ENCODE data around the gene BCCIP. TPM values are rescaled to one million over a fixed set of nuclear protein-coding genes. Genes with fewer than 3 reads are reported as not detected.

BCCIP gene
- total and polyA plus RNA-seq, 8 donors, result 18.6 to 40.8 (median 28.3) TPM

DNA sequence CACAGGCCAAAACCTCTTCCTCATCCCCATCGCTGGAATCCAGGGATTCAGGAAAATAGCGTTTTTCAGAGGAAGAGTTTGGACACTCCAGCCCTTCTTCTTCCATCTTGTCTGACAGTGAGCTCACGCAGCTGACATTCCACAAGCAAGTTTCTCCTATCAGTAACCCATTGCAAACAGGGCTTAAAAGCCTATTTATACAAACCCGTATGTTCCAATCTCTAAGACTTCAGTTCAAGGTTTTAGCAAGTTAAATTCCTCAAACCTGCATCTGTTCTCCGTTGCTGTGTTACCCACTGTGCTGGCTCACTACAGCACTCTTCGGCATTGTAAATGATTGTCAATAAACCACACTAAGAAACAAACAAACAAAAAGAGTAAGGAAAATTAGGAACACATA is 57.4 kb downstream of the BCCIP start:
- intact Hi-C loops (cut with DNase I), result no loop called here
- no peaks in the 10 kb centered on the region for H3K27me3 ChIP-seq
- H3K4me3 ChIP-seq, result no peak overlapping the region
- DNase-seq, result no peak
- no peaks in the 10 kb centered on the region for H3K36me3 ChIP-seq
- FAIRE-seq, result no peak
- peak overlapping the region in 2 of 4 donors; percentile 40 to 62 for H3K27ac ChIP-seq
- 22 to 34% methylated on average over 6 of the region's 6 CpGs for WGBS, 2 donors
- H3K4me1 ChIP-seq, result peaks cover 0 to 33% (median 16%) of the 10 kb centered on the region in 3 donors
- no peaks in the 10 kb centered on the region for H3K9me3 ChIP-seq
- TF ChIP-seq, protein P1, sequence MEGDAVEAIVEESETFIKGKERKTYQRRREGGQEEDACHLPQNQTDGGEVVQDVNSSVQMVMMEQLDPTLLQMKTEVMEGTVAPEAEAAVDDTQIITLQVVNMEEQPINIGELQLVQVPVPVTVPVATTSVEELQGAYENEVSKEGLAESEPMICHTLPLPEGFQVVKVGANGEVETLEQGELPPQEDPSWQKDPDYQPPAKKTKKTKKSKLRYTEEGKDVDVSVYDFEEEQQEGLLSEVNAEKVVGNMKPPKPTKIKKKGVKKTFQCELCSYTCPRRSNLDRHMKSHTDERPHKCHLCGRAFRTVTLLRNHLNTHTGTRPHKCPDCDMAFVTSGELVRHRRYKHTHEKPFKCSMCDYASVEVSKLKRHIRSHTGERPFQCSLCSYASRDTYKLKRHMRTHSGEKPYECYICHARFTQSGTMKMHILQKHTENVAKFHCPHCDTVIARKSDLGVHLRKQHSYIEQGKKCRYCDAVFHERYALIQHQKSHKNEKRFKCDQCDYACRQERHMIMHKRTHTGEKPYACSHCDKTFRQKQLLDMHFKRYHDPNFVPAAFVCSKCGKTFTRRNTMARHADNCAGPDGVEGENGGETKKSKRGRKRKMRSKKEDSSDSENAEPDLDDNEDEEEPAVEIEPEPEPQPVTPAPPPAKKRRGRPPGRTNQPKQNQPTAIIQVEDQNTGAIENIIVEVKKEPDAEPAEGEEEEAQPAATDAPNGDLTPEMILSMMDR (IDR thresholded peaks at IDR 0.05), result no peak
- ATAC-seq, result peak; percentile 25 to 53 (median 45)

DNA sequence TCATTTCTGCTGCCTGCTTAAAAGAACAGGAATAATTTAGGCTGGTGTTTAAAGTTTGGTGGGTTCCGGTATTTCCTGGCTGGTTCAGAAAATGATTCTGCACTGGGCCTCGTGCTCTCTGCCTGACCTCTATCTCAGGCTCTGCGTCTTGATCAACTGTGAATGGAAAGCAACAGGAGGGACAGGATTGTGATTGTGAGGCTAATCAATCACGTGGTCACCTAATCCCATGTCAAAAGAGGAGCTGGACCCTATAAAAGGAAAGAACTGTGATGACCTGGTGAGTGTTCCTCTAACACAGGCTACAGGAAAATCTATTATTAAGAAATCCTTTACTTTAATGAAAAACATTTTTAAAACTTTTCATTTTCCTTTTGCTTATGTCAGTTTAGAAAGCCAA is 57.8 kb downstream of the BCCIP start, which contains the start of gene DHX32:
Gene DHX32, minus strand, starts transcription at position 101 of the 400 bp plus-strand sequence. CDS start 468 bp downstream, outside the sequence.
- intact Hi-C loops (cut with DNase I), result no loop called here
- no peaks in the 10 kb centered on the region for H3K27me3 ChIP-seq
- H3K4me1 ChIP-seq, result peaks cover 0 to 33% (median 16%) of the 10 kb centered on the region in 3 donors
- ATAC-seq, result peak in 1 of 4 donors; percentile 21
- no peaks in the 10 kb centered on the region for H3K9me3 ChIP-seq
- no peak for FAIRE-seq
- TF ChIP-seq, protein P1 (IDR thresholded peaks at IDR 0.05), result no peak
- DNase-seq, result no peak
- H3K36me3 ChIP-seq, result no peaks in the 10 kb centered on the region
- no peak within 1 kb of the TSS for H3K4me3 ChIP-seq
- 38 to 39% methylated on average over 4 of the region's 4 CpGs for WGBS, 2 donors
- H3K27ac ChIP-seq, result peak within 1 kb of the TSS in 2 of 4 donors; percentile 53 to 62

DNA sequence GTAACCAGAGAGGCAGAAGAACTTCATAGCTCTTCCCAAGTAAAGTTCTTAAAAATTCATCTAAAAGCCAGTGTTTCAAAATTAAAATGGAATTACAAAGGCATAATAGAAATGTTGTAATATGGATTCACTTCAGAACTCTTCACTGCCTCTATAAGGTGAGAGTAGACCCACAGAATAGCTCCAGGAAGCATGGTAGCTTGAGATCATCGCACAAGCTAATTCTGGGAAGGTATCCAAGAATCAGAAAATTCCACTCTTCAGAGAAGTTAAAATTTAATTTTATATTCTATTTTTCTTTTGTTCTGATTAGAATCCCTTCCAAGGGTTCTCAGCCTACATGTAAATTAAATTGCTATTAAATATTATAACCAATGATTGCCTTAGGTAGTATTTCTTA is 59.2 kb downstream of the BCCIP start:
- WGBS, 2 donors, result 17 to 21% methylated on average over 1 of the region's 1 CpG
- Histone ChIP-seq H3K27me3 (no peaks in the 10 kb centered on the region), H3K36me3 (no peaks in the 10 kb centered on the region), H3K9me3 (no peaks in the 10 kb centered on the region), H3K4me1 (peaks cover 2 to 33% (median 24%) of the 10 kb centered on the region in 3 donors), H3K27ac (peak overlapping the region in 2 of 4 donors; percentile 37 to 53), H3K4me3 (no peak overlapping the region)
- no peak for DNase-seq
- TF ChIP-seq, protein P1 (IDR thresholded peaks at IDR 0.05), result no peak
- FAIRE-seq, result no peak
- intact Hi-C loops (cut with DNase I), result no loop called here
- peak in 3 of 4 donors; percentile 49 to 62 (median 60) for ATAC-seq

- no peaks in the 10 kb centered on the region for H3K9me3 ChIP-seq
- ATAC-seq, result no peak
- no peak overlapping the region for H3K4me3 ChIP-seq
- H3K27me3 ChIP-seq, result no peaks in the 10 kb centered on the region
- peak overlapping the region in 2 of 4 donors; percentile 37 to 53 for H3K27ac ChIP-seq
- intact Hi-C loops (cut with DNase I), result no loop called here
- no peak for FAIRE-seq
- H3K4me1 ChIP-seq, result peaks cover 5 to 33% (median 24%) of the 10 kb centered on the region in 3 donors
- DNase-seq, result no peak
- WGBS, 2 donors, result 83 to 95% methylated on average over 3 of the region's 3 CpGs
- TF ChIP-seq, protein P1 (IDR thresholded peaks at IDR 0.05), result no peak
- no peaks in the 10 kb centered on the region for H3K36me3 ChIP-seq
Measured at GRCh38 chr10:125883211-125883610, 59.9 kb downstream of the BCCIP start.

Small RNA genes within 50 kb of the gene (microRNA-seq; reads per million reads assigned to microRNA genes)
- gene MIR4484, result 0 to 0.88 reads per million in 2 donors

Other genes with a start within 250 kb of the BCCIP start
- not detected for gene TEX36, start 140.4 kb upstream of the BCCIP start, total RNA-seq
- not detected for gene TEX36, start 140.4 kb upstream of the BCCIP start, polyA plus RNA-seq
- 10 to 100 TPM; 10.1 to 19.9 (median 16.1) TPM for gene EDRF1, start 103.8 kb upstream of the BCCIP start, total RNA-seq
- 10 to 100 TPM; 24.2 to 25.3 TPM for gene EDRF1, start 103.8 kb upstream of the BCCIP start, polyA plus RNA-seq
- gene MMP21, start 47.7 kb upstream of the BCCIP start, total RNA-seq, result under 1 TPM in 5 of 6 donors, not detected in 1; 0.12 to 0.22 (median 0.14) TPM
- gene MMP21, start 47.7 kb upstream of the BCCIP start, polyA plus RNA-seq, result under 1 TPM; 0.19 to 0.35 TPM
- gene UROS, start 288 bp upstream of the BCCIP start, total RNA-seq, result 10 to 100 TPM; 12.8 to 20.1 (median 18.1) TPM
- gene UROS, start 288 bp upstream of the BCCIP start, polyA plus RNA-seq, result 10 to 100 TPM; 30.4 to 34.4 TPM
- gene DHX32, start 57.7 kb downstream of the BCCIP start, total RNA-seq, result 10 to 100 TPM; 17.2 to 33.1 (median 24.9) TPM
- 10 to 100 TPM; 16.9 to 18.6 TPM for gene DHX32, start 57.7 kb downstream of the BCCIP start, polyA plus RNA-seq
- gene FANK1, start 73.0 kb downstream of the BCCIP start, total RNA-seq, result 1 to 10 TPM; 1.6 to 4.3 (median 2.3) TPM
- 10 to 100 TPM in 1 of 2 donors, 1 to 10 TPM in 1; 5.7 to 13.2 TPM for gene FANK1, start 73.0 kb downstream of the BCCIP start, polyA plus RNA-seq

Measured in pancreas (tissue), 10 donors.